Smooth muscle cell (in vitro differentiated cells): Measurements from ENCODE around the gene TLK2. TPM values are rescaled to one million over a fixed set of nuclear protein-coding genes. Genes with fewer than 3 reads are reported as not detected.

ENCODE experiments used
- DNase-seq: peaks from one replicate; lab custom pipeline; 2025; ENCODE audit not compliant: unreplicated experiment; lab: John Stamatoyannopoulos, UW
- H2AFZ ChIP-seq: fragments of 200-600 bp; sonication (generic); 2 replicates; pipeline ENCODE4 v1.6.0; 2016; ENCODE audit warnings: antibody characterized with exemption, low read depth, mild to moderate bottlenecking
- H3F3A ChIP-seq: fragments of 200-600 bp; sonication (generic); 2 replicates; pipeline ENCODE4 v1.6.0; 2017; ENCODE audit warnings: antibody characterized with exemption, low read depth
- H3K27ac ChIP-seq: fragments of 200-600 bp; sonication (generic); 2 replicates; pipeline ENCODE4 v1.5.1; 2016; ENCODE audit warnings: low read depth, mild to moderate bottlenecking
- H3K27me3 ChIP-seq: fragments of 200-600 bp; sonication (generic); 2 replicates; pipeline ENCODE4 v1.6.1; 2016; ENCODE audit warnings: low read depth, mild to moderate bottlenecking
- H3K36me3 ChIP-seq: fragments of 200-600 bp; sonication (generic); 2 replicates; pipeline ENCODE4 v1.5.1; 2016; ENCODE audit warnings: low read depth
- H3K4me1 ChIP-seq: fragments of 200-600 bp; sonication (generic); 2 replicates; pipeline ENCODE4 v1.5.1; 2016; ENCODE audit warnings: low read depth
- H3K4me2 ChIP-seq: fragments of 200-600 bp; sonication (generic); 2 replicates; pipeline ENCODE4 v1.6.0; 2016; ENCODE audit warnings: mild to moderate bottlenecking
- H3K4me3 ChIP-seq: fragments of 200-600 bp; sonication (generic); 2 replicates; pipeline ENCODE4 v1.5.1; 2016; ENCODE audit warnings: mild to moderate bottlenecking
- H3K79me2 ChIP-seq: fragments of 200-600 bp; sonication (generic); 2 replicates; pipeline ENCODE4 v1.6.0; 2016; ENCODE audit warnings: low read depth, mild to moderate bottlenecking
- H3K9ac ChIP-seq: fragments of 200-600 bp; sonication (generic); 2 replicates; pipeline ENCODE4 v1.6.0; 2016; ENCODE audit warnings: low read depth
- H3K9me3 ChIP-seq: fragments of 200-600 bp; sonication (generic); replicated peaks from 2 replicates; pipeline ENCODE4 v1.5.1; 2016; ENCODE audit warnings: low read depth
- H4K20me1 ChIP-seq: fragments of 200-600 bp; sonication (generic); 2 replicates; pipeline ENCODE4 v1.6.0; 2016; ENCODE audit warnings: low read depth
- WGBS: methylation state at CpG from one replicate; pipeline ENCODE4 v1.1.7; 2016; ENCODE audit warnings: low lambda C conversion rate; 5-methylcytosine and 5-hydroxymethylcytosine counted together
- polyA plus RNA-seq: library from polyadenylated mRNA; unstranded; fragments of >200 nt; fragmentation: Nextera tagmentation; extraction: Ambion mirVana; gene quantifications from 2 replicates; pipeline ENCODE4 v1.2.1, GENCODE V29; 2016
- total RNA-seq: library from RNA; depleted of rRNA; stranded (reverse); fragments of >200 nt; gene quantifications from 2 replicates; pipeline ENCODE4 v1.2.3, GENCODE V29; 2014
- TF ChIP-seq, protein P1 (sequence below): fragments of 200-600 bp; sonication (generic); IDR thresholded peaks from 2 replicates; pipeline ENCODE4 v1.5.1; 2017; ENCODE audit warnings: borderline replicate concordance, mild to moderate bottlenecking, antibody characterized with exemption; ENCODE audit not compliant: insufficient read depth, poor library complexity, severe bottlenecking

Gene TLK2
- total and polyA plus RNA-seq, 2 experiments from 2014 or later = 15.9 to 29.2 TPM

DNA sequence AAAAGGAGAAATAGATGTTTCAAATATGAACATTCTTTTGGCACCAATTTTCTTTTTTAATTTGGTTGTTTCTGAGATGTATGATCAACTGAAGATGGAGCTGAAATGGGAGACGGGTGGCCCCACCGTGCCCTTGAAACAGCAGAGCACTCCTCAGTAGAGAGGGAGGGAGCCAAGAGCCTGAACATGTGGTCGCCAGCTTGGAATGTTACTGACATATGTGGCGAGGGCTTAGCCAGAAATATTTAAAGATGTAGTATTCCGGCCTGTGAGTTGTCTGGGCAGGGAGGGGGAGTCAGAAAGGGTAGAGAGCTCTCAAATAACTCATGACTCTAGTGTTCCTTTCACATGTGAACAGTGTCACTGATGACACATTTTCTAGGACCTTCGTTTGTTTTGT, 135.5 kb downstream of the TLK2 start:
- TF ChIP-seq, protein P1, sequence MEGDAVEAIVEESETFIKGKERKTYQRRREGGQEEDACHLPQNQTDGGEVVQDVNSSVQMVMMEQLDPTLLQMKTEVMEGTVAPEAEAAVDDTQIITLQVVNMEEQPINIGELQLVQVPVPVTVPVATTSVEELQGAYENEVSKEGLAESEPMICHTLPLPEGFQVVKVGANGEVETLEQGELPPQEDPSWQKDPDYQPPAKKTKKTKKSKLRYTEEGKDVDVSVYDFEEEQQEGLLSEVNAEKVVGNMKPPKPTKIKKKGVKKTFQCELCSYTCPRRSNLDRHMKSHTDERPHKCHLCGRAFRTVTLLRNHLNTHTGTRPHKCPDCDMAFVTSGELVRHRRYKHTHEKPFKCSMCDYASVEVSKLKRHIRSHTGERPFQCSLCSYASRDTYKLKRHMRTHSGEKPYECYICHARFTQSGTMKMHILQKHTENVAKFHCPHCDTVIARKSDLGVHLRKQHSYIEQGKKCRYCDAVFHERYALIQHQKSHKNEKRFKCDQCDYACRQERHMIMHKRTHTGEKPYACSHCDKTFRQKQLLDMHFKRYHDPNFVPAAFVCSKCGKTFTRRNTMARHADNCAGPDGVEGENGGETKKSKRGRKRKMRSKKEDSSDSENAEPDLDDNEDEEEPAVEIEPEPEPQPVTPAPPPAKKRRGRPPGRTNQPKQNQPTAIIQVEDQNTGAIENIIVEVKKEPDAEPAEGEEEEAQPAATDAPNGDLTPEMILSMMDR = no peak
- Histone ChIP-seq H3K79me2 (no peaks in the 10 kb centered on the region), H3K4me2 (peak overlapping the region; percentile 58), H3K36me3 (peaks cover 5% of the 10 kb centered on the region), H3K4me3 (no peak overlapping the region), H3K27ac (peak overlapping the region; percentile 89), H3K9ac (no peak overlapping the region), H3F3A (peaks cover 8% of the 10 kb centered on the region), H3K4me1 (peaks cover 21% of the 10 kb centered on the region), H3K27me3 (no peaks in the 10 kb centered on the region), H4K20me1 (no peaks in the 10 kb centered on the region), H2AFZ (no peak overlapping the region), H3K9me3 (no peaks in the 10 kb centered on the region)
- DNase-seq = no peak
- 11% methylated on average over 6 of the region's 6 CpGs for WGBS

DNA sequence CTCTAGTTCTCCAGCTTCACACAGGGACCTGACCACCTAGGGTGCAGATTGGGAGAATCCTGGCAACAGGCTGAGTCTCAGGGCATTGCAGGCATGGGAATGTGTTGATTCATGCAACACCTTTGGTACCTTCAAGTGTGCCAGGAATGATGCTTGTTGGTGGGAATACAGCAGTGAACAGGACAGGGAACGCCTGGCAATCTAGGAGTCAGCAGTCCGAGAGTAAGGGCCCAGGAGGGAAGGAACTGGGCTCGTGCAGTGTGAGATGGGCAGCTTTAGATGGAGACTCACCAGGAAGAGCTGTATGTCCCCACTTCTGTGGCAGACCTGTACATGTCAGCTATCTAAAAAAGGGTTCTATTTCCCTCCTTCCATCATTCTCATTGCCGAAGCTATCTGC, 136.9 kb downstream of the TLK2 start:
- H3K4me2 ChIP-seq = peak overlapping the region; percentile 39
- no peaks in the 10 kb centered on the region for H3K79me2 ChIP-seq
- no peak overlapping the region for H3K4me3 ChIP-seq
- H4K20me1 ChIP-seq = no peaks in the 10 kb centered on the region
- H3K27me3 ChIP-seq = no peaks in the 10 kb centered on the region
- peaks cover 5% of the 10 kb centered on the region for H3K36me3 ChIP-seq
- H3K9ac ChIP-seq = no peak overlapping the region
- no peak overlapping the region for H2AFZ ChIP-seq
- H3K9me3 ChIP-seq = no peaks in the 10 kb centered on the region
- DNase-seq = no peak
- peaks cover 21% of the 10 kb centered on the region for H3K4me1 ChIP-seq
- TF ChIP-seq, protein P1 = no peak
- 71% methylated on average over 4 of the region's 4 CpGs for WGBS
- peak overlapping the region; percentile 71 for H3K27ac ChIP-seq
- H3F3A ChIP-seq = peaks cover 8% of the 10 kb centered on the region

DNA sequence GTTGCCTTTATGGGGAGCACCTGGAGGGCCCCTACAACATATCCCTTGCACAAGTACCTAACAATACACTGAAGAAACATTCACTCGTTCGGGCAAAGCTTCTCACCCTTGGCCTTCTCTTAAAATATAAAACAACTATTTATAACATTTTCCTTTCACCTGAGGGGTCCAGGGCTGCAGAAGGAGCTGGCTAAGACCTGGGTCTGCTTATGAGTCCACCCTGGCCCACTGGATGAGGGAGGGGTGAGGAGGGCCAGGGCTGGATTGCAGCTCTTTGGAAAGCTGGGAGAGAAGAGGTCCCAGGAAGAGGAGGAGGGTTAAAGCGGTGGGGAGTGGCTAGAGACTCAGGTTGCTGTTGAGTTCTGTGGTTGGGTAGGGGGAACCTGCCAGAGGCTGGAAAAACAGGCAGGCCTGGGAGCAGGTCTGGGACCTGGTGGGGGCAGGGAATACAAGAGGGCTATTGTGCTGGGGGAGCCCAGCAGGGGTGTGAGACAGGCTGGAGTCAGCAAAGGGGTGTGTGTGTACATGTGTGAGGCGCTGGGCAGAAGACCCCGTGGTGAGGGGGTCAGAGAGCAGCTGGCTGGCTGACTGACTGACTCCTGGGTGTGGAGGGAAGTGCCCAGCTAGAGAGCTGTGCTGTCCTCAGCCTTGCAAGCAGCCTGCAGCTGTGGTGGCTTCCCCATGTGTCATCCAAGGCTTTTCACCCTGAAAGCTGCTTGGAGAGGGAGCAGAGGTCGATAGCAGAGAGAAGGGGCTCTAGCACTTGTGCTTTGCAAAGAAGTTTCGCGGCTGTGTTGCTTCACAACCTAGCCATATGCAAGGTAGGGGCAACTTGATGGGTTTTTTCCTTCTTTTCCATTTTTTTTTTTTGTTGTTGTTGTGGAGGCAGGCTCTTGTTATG, 138.6 kb downstream of the TLK2 start:
- no peaks in the 10 kb centered on the region for H3K27me3 ChIP-seq
- H3K4me3 ChIP-seq = no peak overlapping the region
- H3K9me3 ChIP-seq = no peaks in the 10 kb centered on the region
- H3K36me3 ChIP-seq = no peaks in the 10 kb centered on the region
- H2AFZ ChIP-seq = no peak overlapping the region
- peaks cover 4% of the 10 kb centered on the region for H3F3A ChIP-seq
- TF ChIP-seq, protein P1 = no peak
- H3K4me2 ChIP-seq = peak overlapping the region; percentile 61
- WGBS = 51% methylated on average over 8 of the region's 8 CpGs
- peak overlapping the region; percentile 47 for H3K27ac ChIP-seq
- no peak for DNase-seq
- H4K20me1 ChIP-seq = no peaks in the 10 kb centered on the region
- peaks cover 21% of the 10 kb centered on the region for H3K4me1 ChIP-seq
- H3K9ac ChIP-seq = no peak overlapping the region
- H3K79me2 ChIP-seq = no peaks in the 10 kb centered on the region
